VCaP (cell line): ENCODE data around the gene CIT.

ENCODE experiments used
- H3K27ac ChIP-seq: fragments of 450-650 bp; 2 replicates; pipeline ENCODE4 v1.5.1; 2017
- TF ChIP-seq, protein P1 (sequence below): fragments of 450-650 bp; conservative IDR thresholded peaks from 2 replicates; pipeline ENCODE4 v1.5.1; 2017; ENCODE audit warnings: mild to moderate bottlenecking, moderate library complexity

The CIT gene

DNA sequence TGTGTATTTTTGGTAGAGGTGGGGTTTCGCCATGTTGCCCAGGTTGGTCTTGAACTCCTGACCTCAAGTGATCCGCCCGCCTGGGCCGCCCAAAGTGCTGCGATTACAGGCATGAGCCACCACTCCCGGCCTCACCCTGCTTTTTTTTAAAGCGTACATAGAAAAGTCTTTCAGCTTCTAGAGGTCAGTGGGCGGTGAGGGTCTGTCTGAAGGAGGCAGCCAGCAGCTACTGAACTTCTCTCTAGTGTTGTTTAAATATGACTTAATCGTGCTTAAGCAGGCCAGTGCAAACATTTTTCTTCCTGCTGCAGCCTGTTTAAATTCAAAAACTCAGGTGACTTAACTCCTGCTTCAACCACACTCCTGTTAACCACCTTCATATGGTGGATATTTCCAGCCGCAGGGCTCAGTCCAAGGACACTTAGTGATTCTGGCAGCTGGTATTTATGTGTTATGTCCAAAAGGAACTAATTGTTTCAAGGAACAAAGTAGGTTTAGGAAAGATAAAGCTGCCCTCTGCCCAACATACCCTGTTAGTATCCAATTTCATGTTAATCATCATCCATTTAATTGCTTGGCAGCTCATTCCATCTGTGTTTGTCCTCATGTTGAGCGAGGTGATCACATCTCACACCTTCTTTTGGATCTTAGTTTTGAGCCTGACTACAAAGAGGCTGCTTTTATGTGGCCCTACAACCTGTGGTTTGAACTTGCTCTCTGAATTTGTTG is 207.2 kb downstream of the CIT start:
- TF ChIP-seq, protein P1, sequence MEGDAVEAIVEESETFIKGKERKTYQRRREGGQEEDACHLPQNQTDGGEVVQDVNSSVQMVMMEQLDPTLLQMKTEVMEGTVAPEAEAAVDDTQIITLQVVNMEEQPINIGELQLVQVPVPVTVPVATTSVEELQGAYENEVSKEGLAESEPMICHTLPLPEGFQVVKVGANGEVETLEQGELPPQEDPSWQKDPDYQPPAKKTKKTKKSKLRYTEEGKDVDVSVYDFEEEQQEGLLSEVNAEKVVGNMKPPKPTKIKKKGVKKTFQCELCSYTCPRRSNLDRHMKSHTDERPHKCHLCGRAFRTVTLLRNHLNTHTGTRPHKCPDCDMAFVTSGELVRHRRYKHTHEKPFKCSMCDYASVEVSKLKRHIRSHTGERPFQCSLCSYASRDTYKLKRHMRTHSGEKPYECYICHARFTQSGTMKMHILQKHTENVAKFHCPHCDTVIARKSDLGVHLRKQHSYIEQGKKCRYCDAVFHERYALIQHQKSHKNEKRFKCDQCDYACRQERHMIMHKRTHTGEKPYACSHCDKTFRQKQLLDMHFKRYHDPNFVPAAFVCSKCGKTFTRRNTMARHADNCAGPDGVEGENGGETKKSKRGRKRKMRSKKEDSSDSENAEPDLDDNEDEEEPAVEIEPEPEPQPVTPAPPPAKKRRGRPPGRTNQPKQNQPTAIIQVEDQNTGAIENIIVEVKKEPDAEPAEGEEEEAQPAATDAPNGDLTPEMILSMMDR: no peak
- H3K27ac ChIP-seq: peak overlapping the region; percentile 97

GRCh38 chr12:119668324-119668841 is 208.7 kb downstream of the CIT start:
- peak overlapping the region; percentile 97 for H3K27ac ChIP-seq
- TF ChIP-seq, protein P1: no peak

GRCh38 chr12:119667577-119668323 is 209.4 kb downstream of the CIT start, which contains the start of gene PRKAB1:
Gene PRKAB1, plus strand, starts transcription at chr12:119668133. Its CDS starts 112 bp downstream, at chr12:119668245.
- peak within 1 kb of the TSS; percentile 97 for H3K27ac ChIP-seq
- TF ChIP-seq, protein P1: peak; percentile 100

GRCh38 chr12:119666900-119667576 is 210.1 kb downstream of the CIT start:
- peak overlapping the region; percentile 97 for H3K27ac ChIP-seq
- TF ChIP-seq, protein P1: no peak

DNA sequence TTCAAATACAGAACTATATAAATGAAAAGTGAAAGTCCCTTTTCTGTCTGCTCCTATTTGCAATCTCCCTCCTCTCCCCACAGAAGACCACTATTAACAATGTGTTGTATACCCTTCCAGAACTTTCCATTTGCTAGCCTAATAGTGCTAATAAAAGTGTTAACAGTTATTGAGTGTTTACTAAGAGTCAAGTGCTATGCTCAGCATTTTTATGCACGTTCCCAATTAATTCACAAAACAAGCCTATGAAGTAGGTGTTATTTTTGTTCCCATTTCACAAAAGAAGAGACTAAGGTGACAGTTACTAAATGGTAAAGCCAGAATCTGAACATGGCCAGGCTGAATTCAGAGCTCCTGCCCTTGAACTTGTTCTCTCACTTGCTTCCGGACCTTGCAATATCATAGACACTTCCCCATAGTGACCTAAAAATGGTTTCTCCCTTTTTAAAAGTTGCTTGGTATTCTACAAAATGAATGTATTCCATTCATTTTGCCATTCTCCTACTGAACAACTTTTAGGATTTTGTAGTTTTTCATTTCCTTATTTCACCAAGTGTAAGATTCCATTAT is 210.8 kb downstream of the CIT start:
- TF ChIP-seq, protein P1: no peak
- peak overlapping the region; percentile 97 for H3K27ac ChIP-seq

- no peak overlapping the region for H3K27ac ChIP-seq
- TF ChIP-seq, protein P1: no peak
Measured at GRCh38 chr12:119665164-119665929, 211.8 kb downstream of the CIT start.
